Muscle of arm (tissue), 14 donors: ENCODE data around the gene IGFBP6. TPM values are rescaled to one million over a fixed set of nuclear protein-coding genes. Genes with fewer than 3 reads are reported as not detected.
A peak's percentile ranks its signal among the peaks of the same experiment; 100 is the strongest.

Experiments used
- DNase-seq: peaks from one replicate; pipeline ENCODE4 v3.0.0-alpha.2; 2013
- long read RNA-seq, 11 donors: transcript quantifications; one replicate each; lab custom pipeline, GENCODE V29; 2026
- polyA plus RNA-seq, 12 donors: library from polyadenylated mRNA; unstranded; fragments of 120-200 nt; gene quantifications; one replicate each; pipeline ENCODE4 v1.2.1, GENCODE V29; 2013; ENCODE audit not compliant: insufficient read length in 12 of 12

Gene IGFBP6, protein sequence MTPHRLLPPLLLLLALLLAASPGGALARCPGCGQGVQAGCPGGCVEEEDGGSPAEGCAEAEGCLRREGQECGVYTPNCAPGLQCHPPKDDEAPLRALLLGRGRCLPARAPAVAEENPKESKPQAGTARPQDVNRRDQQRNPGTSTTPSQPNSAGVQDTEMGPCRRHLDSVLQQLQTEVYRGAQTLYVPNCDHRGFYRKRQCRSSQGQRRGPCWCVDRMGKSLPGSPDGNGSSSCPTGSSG
- 100 to 1,000 TPM in 1 of 12 donors, 10 to 100 TPM in 10, not detected in 1; 47.3 to 106 (median 67.0) TPM for polyA plus RNA-seq
- long read RNA-seq, donor 1, transcript IGFBP6-201 (4 exons, 1,169 nt): major isoform, 9 of 10 reads
- long read RNA-seq, donor 1, partial matches to known transcripts: 0 of 10 reads
- long read RNA-seq, donor 1, other reads (novel, unspliced or antisense): 0 of 10 reads
- long read RNA-seq, donor 2, transcript IGFBP6-201 (4 exons, 1,169 nt): major isoform, 53 of 75 reads
- long read RNA-seq, donor 2, partial matches to known transcripts: 22 of 75 reads
- long read RNA-seq, donor 2, other reads (novel, unspliced or antisense): 0 of 75 reads
- long read RNA-seq, donor 3, transcript IGFBP6-201 (4 exons, 1,169 nt): major isoform, 24 of 41 reads
- long read RNA-seq, donor 3, partial matches to known transcripts: 17 of 41 reads
- long read RNA-seq, donor 3, other reads (novel, unspliced or antisense): 0 of 41 reads
- long read RNA-seq, donor 4, transcript IGFBP6-201 (4 exons, 1,169 nt): major isoform, 25 of 30 reads
- long read RNA-seq, donor 4, partial matches to known transcripts: 5 of 30 reads
- long read RNA-seq, donor 4, other reads (novel, unspliced or antisense): 0 of 30 reads
- long read RNA-seq, donor 5: 0 reads
- long read RNA-seq, donor 6, transcript IGFBP6-201 (4 exons, 1,169 nt): major isoform, 45 of 45 reads
- long read RNA-seq, donor 6, partial matches to known transcripts: 0 of 45 reads
- long read RNA-seq, donor 6, other reads (novel, unspliced or antisense): 0 of 45 reads
- long read RNA-seq, donor 7, transcript IGFBP6-201 (4 exons, 1,169 nt): major isoform, 30 of 36 reads
- long read RNA-seq, donor 7, partial matches to known transcripts: 6 of 36 reads
- long read RNA-seq, donor 7, other reads (novel, unspliced or antisense): 0 of 36 reads
- long read RNA-seq, donor 8, transcript IGFBP6-201 (4 exons, 1,169 nt): major isoform, 34 of 34 reads
- long read RNA-seq, donor 8, partial matches to known transcripts: 0 of 34 reads
- long read RNA-seq, donor 8, other reads (novel, unspliced or antisense): 0 of 34 reads
- long read RNA-seq, donor 9, transcript IGFBP6-201 (4 exons, 1,169 nt): major isoform, 56 of 63 reads
- long read RNA-seq, donor 9, partial matches to known transcripts: 5 of 63 reads
- long read RNA-seq, donor 9, other reads (novel, unspliced or antisense): 0 of 63 reads
- long read RNA-seq, donor 10, transcript IGFBP6-201 (4 exons, 1,169 nt): major isoform, 33 of 58 reads
- long read RNA-seq, donor 10, partial matches to known transcripts: 25 of 58 reads
- long read RNA-seq, donor 10, other reads (novel, unspliced or antisense): 0 of 58 reads
- long read RNA-seq, donor 11, transcript IGFBP6-201 (4 exons, 1,169 nt): major isoform, 74 of 83 reads
- long read RNA-seq, donor 11, partial matches to known transcripts: 9 of 83 reads
- long read RNA-seq, donor 11, other reads (novel, unspliced or antisense): 0 of 83 reads

DNA sequence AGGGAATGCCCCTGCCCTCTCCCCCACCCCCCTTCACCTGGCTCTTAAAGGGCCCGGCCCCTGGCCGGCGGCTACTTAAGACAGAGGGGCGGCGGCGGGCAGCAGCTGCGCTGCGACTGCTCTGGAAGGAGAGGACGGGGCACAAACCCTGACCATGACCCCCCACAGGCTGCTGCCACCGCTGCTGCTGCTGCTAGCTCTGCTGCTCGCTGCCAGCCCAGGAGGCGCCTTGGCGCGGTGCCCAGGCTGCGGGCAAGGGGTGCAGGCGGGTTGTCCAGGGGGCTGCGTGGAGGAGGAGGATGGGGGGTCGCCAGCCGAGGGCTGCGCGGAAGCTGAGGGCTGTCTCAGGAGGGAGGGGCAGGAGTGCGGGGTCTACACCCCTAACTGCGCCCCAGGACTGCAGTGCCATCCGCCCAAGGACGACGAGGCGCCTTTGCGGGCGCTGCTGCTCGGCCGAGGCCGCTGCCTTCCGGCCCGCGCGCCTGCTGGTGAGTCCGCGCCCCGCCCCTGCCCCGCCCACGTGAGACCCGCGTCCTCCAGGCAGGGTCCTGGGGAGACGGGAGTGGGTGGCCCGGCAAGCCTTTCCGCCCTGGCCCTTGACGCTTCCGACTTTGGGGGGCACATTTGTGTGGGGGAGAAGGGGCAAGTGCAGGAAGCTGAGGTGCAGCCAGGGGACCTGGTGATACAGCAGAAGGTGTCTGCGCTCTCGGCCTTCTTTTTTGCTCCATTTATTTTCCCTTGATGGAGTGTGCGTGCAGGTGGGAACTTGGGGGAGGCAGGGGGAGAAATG is at the start of gene IGFBP6:
IGFBP6 (plus strand) TSS at position 104 of the 790 bp plus-strand sequence; CDS start at position 155, 51 bp downstream.
- peak; percentile 56 for DNase-seq

- DNase-seq: no peak
Measured at GRCh38 chr12:53048033-53048779, 49.3 kb upstream of the IGFBP6 start.

DNA sequence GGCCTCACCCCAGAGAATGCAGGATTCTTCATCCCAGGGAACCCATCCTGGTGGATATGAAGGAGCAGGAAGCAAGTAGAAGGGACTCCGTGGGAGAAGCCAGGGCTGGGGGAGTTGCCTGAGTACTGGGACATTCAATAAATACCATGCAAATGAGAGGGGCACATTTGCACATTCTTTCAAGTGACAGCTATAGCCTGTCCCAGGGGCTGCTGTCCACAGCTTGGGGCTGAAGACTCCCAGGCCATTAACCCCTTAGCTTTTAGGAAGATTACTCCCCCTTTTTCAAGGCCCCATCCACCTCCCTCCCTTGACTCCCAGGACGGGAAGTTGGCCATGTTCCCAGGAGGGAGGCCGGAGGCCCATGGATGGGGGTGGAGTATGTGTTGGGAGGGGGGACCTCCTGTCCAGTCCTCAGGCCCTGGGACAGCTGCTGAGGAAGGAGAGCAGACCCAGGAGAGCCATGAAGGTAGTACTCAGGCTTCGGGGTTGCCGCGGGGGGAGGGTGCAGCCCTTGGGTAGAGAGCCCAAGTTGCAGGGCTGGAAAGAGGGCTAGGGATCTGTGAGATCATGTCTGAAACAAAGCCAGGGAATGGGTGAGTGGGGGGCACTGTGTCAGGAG is 48.6 kb upstream of the IGFBP6 start:
- DNase-seq: no peak

GRCh38 chr12:53049571-53050318 is 47.7 kb upstream of the IGFBP6 start, which contains the start of gene TNS2:
Gene TNS2, plus strand, starts transcription at chr12:53050065. Its CDS starts 121 bp downstream, at chr12:53050186.
- no peak for DNase-seq

GRCh38 chr12:53050426-53051057 is 46.9 kb upstream of the IGFBP6 start:
- DNase-seq: no peak

GRCh38 chr12:53051058-53051880 is 46.2 kb upstream of the IGFBP6 start:
- no peak for DNase-seq

DNA sequence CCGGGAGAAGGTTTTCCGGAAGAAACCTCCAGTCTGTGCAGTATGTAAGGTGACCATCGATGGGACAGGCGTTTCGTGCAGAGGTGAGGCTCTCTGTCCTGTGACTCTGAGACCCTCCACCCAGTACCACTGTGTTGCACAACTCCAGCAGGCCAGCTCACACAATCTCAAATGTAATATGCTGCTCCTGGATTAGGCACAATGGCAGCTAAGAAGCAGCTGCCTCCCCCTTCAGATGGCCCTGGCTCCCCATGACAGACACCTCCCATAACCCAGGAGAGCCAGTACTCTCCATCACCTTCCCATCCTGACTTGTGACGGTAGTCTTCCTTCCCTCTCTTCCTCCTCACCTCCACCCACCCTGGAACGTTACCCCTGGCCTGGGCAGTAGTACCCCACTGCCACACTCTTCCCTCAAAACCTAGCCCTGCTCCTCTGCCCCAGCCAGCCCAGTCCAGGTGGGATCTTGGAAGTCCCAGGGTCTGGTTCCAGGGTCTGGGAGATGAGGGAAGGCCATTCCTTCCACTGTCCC is 45.5 kb upstream of the IGFBP6 start:
- DNase-seq: no peak

DNA sequence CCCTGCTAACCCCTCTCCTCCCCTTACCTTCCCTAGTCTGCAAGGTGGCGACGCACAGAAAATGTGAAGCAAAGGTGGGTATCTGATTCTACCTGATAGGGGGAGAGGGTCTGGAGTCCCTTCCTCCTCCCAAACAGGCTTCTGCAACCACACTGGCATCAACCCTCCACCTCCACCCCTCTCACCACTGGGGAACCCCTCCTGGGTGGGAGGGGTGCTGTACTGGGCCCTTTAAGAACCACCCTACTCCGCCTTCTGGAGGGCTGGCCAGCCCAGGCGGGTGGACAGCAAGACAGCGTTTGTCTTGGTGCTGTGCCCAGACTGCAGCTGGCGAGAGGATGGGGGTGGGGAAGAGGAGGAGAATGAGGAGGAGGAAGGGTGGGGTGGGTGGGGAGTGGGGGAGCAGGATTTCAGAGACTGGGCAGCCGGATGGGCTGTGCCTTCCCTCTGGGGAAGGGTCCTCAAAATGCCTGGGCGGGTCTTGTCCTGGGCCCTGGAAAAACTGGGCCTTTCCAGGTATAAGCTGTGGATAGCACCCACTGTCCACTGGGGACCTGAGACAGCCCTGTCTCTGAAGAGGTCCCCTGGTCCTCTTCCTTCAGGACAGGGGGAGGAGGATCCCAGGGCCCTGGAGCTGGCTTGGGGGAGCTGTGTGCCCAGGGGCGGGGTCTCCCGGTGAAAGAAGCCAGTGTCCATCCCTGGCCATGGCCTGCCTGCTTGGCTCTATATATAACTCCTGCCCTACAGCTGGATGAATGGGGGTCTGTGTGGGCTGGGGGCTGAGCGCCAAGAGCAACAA is 44.8 kb upstream of the IGFBP6 start:
- DNase-seq: peak; percentile 90

DNA sequence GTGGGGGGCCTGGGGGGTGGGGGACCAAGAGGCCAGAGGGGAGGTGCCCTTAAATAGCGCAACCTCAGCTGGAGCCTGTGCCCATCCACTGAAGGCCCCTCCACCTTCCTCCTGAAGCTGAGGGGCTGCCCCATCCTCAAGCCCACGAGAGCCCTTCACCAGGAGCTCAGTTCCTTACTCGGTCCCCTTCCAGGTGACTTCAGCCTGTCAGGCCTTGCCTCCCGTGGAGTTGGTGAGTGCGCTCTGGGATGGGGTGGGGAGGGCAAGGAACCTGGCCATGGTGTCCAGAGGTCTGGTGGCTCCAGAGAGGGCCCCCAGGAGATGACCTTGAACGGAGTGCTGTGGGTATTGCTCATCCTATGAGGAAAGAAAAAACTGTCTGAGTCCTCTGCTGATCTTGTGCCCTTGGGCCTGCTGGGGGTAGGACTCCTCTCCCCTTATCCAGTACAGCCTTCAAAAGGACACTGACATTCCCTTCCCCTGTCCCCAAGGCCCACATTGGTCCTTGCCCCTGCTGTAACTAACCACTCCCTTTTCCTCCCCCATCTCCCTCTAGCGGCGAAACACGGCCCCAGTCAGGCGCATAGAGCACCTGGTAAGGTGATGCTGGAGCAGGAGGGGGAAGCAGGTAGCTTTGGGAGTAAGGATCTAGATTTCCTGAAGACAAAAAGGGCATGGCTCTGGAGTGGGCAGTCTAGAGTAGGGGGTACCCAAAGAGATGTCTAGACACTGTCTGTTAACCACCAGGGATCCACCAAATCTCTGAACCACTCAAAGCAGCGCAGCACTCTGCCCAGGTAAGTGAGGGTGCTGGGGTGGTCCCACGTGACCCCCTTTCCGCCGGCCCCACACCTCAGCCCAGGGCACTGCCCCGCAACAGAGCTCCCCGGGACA is 44.0 kb upstream of the IGFBP6 start:
- DNase-seq: no peak

DNA sequence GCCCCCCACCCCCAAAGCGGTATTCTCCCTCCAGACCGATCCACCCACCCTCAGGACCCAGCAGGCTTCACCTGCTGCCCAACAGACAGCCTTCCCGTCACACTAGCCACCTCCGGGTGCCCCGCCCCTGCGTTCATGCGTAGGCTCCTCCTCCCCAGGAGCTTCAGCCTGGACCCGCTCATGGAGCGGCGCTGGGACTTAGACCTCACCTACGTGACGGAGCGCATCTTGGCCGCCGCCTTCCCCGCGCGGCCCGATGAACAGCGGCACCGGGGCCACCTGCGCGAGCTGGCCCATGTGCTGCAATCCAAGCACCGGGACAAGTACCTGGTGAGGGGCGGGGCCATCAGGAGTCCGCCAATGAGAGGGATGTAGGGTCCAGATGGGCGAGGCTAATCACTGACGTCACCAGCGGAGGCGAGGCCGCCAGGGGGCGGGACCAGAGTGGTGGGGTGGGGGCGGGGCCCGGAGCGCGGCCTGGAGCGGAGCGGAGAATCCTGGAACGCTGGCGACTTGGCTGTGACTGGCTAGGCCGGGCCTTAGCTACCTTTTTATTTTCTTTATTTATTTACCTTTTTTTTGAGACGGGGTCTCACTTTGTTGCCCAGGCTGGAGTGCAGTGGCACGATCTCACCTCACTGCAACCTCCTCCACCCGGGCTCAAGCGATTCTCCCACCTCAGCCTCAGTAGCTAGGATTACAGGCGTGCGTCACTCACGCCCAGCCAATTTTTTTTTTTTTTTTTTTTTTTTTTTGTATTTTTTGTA is 43.2 kb upstream of the IGFBP6 start:
- peak; percentile 91 for DNase-seq

GRCh38 chr12:53055471-53056266 is 41.8 kb upstream of the IGFBP6 start:
- no peak for DNase-seq

GRCh38 chr12:53056296-53056695 is 41.2 kb upstream of the IGFBP6 start:
- no peak for DNase-seq

GRCh38 chr12:53056901-53057300 is 40.6 kb upstream of the IGFBP6 start:
- no peak for DNase-seq
